ENCODE measurements around the gene TMEM258. TPM values are rescaled to one million over a fixed set of nuclear protein-coding genes. Genes with fewer than 3 reads are reported as not detected.

TMEM258 gene
- total and polyA plus RNA-seq, 4 donors = 31.0 to 136 (median 98.7) TPM

DNA sequence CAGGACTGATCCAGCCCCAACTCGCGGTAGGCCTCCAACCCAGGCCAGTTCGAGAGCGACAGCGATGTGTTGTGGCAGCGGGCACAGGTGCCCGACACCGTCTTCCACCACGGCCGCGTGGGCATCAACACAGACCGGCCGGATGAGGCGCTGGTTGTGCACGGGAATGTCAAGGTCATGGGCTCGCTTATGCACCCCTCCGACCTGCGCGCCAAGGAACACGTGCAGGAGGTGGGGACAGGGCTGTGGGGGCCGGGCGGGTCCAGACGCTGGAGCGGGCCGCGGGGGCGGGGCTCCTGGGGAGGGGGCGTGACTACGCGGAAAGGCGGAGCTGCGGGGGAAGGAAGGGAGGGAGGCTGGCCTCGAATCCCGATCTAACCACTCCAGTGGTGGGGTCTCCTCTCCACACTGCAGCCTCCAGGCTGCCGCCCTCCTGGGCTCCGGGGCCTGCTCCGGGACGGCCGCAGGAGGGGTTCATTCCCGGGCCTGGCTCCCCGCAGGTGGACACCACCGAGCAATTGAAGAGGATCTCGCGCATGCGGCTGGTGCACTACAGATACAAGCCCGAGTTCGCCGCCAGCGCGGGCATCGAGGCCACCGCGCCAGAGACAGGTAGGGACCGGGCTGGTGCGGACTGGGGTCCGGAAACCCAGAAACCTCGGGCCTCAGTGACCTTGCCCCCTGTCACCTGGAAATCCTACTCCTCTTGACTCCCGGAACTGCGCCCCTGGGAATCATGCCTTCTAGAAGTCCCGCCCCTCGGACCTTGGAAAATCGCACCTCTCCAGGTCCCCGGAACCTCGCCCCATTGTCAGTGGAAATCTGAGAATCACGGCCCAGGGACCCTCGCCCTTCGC, 14.9 kb downstream of the TMEM258 start:
- H3K4me3 ChIP-seq (ENCODE audit: low read depth in 1 of 3, low read length in 3 of 3) = no peak overlapping the region
- H3K9ac ChIP-seq (ENCODE audit: low read depth in 1 of 2, low read length in 2 of 2) = no peak overlapping the region
- H3K4me1 ChIP-seq (ENCODE audit: control insufficient read depth in 4 of 4, insufficient read depth in 4 of 4, low read length in 3 of 4) = peaks cover 0 to 3% (median 2%) of the 10 kb centered on the region in 4 donors
- no peaks in the 10 kb centered on the region for H3K9me3 ChIP-seq (ENCODE audit: control insufficient read depth in 4 of 4, low read length in 3 of 4)
- TF ChIP-seq TAF1 (conservative IDR thresholded peaks at IDR 0.05) = no peak
- TF ChIP-seq HNF4G (IDR thresholded peaks at IDR 0.05) = no peak
- TF ChIP-seq, protein P1, sequence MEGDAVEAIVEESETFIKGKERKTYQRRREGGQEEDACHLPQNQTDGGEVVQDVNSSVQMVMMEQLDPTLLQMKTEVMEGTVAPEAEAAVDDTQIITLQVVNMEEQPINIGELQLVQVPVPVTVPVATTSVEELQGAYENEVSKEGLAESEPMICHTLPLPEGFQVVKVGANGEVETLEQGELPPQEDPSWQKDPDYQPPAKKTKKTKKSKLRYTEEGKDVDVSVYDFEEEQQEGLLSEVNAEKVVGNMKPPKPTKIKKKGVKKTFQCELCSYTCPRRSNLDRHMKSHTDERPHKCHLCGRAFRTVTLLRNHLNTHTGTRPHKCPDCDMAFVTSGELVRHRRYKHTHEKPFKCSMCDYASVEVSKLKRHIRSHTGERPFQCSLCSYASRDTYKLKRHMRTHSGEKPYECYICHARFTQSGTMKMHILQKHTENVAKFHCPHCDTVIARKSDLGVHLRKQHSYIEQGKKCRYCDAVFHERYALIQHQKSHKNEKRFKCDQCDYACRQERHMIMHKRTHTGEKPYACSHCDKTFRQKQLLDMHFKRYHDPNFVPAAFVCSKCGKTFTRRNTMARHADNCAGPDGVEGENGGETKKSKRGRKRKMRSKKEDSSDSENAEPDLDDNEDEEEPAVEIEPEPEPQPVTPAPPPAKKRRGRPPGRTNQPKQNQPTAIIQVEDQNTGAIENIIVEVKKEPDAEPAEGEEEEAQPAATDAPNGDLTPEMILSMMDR (IDR thresholded peaks at IDR 0.05; ENCODE audit: low read depth, low read length, missing input control) = no peak
- TF ChIP-seq SP1 (IDR thresholded peaks at IDR 0.05) = no peak
- TF ChIP-seq RXRA (IDR thresholded peaks at IDR 0.05) = no peak
- peaks cover 0 to 33% (median 2%) of the 10 kb centered on the region in 4 donors for H3K36me3 ChIP-seq (ENCODE audit: control insufficient read depth in 4 of 4, insufficient read depth in 3 of 4, low read depth in 1 of 4, low read length in 3 of 4)
- H3K27me3 ChIP-seq (ENCODE audit: control insufficient read depth in 4 of 4, insufficient read depth in 4 of 4, low read length in 3 of 4) = no peaks in the 10 kb centered on the region
- WGBS = 71% methylated on average over 67 of the region's 67 CpGs
- H3K27ac ChIP-seq (ENCODE audit: low read depth in 1 of 2, low read length in 2 of 2) = no peak overlapping the region
- peak; percentile 55 for DNase-seq (ENCODE audit: low spot score)

DNA sequence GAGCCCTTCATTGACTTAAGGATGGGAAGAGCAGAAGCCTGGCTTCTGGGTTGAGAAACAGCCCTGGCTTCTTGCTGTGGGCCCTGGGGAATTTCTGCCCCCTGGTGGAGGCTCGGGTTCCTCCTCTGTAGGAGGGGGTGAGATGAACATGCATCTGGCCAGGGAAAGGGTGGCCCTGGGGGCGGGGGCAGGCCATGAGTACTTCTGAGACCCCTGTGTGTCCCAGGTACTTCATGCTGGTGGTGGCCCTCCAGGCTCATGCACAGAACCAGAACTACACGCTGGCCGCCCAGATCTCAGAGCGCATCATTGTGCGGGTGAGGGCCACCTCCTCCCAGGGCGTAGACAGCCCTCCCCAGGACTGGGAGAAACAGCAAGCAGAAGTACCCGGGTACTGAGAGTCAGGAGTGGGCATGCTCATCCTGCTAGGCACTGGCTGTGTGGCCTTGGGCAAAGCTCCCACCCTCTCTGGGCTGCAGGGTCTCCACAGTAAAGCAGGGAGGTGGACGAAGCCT, 15.8 kb downstream of the TMEM258 start:
- no peak overlapping the region for H3K9ac ChIP-seq (ENCODE audit: low read depth in 1 of 2, low read length in 2 of 2)
- H3K27me3 ChIP-seq (ENCODE audit: control insufficient read depth in 4 of 4, insufficient read depth in 4 of 4, low read length in 3 of 4) = no peaks in the 10 kb centered on the region
- H3K27ac ChIP-seq (ENCODE audit: low read depth in 1 of 2, low read length in 2 of 2) = no peak overlapping the region
- H3K4me1 ChIP-seq (ENCODE audit: control insufficient read depth in 4 of 4, insufficient read depth in 4 of 4, low read length in 3 of 4) = peaks cover 0 to 10% (median 9%) of the 10 kb centered on the region in 4 donors
- WGBS = 74% methylated on average over 9 of the region's 9 CpGs
- H3K36me3 ChIP-seq (ENCODE audit: control insufficient read depth in 4 of 4, insufficient read depth in 3 of 4, low read depth in 1 of 4, low read length in 3 of 4) = peaks cover 0 to 27% (median 2%) of the 10 kb centered on the region in 4 donors
- no peak overlapping the region for H3K4me3 ChIP-seq (ENCODE audit: low read depth in 1 of 3, low read length in 3 of 3)
- TF ChIP-seq SP1 (IDR thresholded peaks at IDR 0.05) (no peak), GABPA (IDR thresholded peaks at IDR 0.05 in 1 of 2, conservative IDR thresholded peaks at IDR 0.05 in 1 of 2) (no peak), RXRA (IDR thresholded peaks at IDR 0.05) (no peak), TAF1 (conservative IDR thresholded peaks at IDR 0.05) (no peak), EGR1 (IDR thresholded peaks at IDR 0.05; ENCODE audit: low read depth in 2 of 2) (no peak), FOXA1 (IDR thresholded peaks at IDR 0.05) (peak; percentile 32), HNF4G (IDR thresholded peaks at IDR 0.05) (no peak), NR2F2 (IDR thresholded peaks at IDR 0.05) (no peak), HNF4A (conservative IDR thresholded peaks at IDR 0.05) (no peak), RAD21 (IDR thresholded peaks at IDR 0.05) (peak; percentile 90 to 93), FOXA2 (IDR thresholded peaks at IDR 0.05) (no peak), JUND (IDR thresholded peaks at IDR 0.05) (no peak), YY1 (IDR thresholded peaks at IDR 0.05) (no peak)
- TF ChIP-seq, protein P2, sequence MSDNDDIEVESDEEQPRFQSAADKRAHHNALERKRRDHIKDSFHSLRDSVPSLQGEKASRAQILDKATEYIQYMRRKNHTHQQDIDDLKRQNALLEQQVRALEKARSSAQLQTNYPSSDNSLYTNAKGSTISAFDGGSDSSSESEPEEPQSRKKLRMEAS (IDR thresholded peaks at IDR 0.05) = no peak
- TF ChIP-seq, protein P1 (IDR thresholded peaks at IDR 0.05; ENCODE audit: low read depth, low read length, missing input control) = peak; percentile 86
- TF ChIP-seq, protein P3, sequence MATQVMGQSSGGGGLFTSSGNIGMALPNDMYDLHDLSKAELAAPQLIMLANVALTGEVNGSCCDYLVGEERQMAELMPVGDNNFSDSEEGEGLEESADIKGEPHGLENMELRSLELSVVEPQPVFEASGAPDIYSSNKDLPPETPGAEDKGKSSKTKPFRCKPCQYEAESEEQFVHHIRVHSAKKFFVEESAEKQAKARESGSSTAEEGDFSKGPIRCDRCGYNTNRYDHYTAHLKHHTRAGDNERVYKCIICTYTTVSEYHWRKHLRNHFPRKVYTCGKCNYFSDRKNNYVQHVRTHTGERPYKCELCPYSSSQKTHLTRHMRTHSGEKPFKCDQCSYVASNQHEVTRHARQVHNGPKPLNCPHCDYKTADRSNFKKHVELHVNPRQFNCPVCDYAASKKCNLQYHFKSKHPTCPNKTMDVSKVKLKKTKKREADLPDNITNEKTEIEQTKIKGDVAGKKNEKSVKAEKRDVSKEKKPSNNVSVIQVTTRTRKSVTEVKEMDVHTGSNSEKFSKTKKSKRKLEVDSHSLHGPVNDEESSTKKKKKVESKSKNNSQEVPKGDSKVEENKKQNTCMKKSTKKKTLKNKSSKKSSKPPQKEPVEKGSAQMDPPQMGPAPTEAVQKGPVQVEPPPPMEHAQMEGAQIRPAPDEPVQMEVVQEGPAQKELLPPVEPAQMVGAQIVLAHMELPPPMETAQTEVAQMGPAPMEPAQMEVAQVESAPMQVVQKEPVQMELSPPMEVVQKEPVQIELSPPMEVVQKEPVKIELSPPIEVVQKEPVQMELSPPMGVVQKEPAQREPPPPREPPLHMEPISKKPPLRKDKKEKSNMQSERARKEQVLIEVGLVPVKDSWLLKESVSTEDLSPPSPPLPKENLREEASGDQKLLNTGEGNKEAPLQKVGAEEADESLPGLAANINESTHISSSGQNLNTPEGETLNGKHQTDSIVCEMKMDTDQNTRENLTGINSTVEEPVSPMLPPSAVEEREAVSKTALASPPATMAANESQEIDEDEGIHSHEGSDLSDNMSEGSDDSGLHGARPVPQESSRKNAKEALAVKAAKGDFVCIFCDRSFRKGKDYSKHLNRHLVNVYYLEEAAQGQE (IDR thresholded peaks at IDR 0.05) = no peak
- TF ChIP-seq, protein P4, sequence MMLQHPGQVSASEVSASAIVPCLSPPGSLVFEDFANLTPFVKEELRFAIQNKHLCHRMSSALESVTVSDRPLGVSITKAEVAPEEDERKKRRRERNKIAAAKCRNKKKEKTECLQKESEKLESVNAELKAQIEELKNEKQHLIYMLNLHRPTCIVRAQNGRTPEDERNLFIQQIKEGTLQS (IDR thresholded peaks at IDR 0.05) = no peak
- TF ChIP-seq, protein P5, sequence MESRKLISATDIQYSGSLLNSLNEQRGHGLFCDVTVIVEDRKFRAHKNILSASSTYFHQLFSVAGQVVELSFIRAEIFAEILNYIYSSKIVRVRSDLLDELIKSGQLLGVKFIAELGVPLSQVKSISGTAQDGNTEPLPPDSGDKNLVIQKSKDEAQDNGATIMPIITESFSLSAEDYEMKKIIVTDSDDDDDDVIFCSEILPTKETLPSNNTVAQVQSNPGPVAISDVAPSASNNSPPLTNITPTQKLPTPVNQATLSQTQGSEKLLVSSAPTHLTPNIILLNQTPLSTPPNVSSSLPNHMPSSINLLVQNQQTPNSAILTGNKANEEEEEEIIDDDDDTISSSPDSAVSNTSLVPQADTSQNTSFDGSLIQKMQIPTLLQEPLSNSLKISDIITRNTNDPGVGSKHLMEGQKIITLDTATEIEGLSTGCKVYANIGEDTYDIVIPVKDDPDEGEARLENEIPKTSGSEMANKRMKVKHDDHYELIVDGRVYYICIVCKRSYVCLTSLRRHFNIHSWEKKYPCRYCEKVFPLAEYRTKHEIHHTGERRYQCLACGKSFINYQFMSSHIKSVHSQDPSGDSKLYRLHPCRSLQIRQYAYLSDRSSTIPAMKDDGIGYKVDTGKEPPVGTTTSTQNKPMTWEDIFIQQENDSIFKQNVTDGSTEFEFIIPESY (IDR thresholded peaks at IDR 0.05) = no peak
- DNase-seq (ENCODE audit: low spot score) = peak; percentile 72
- no peaks in the 10 kb centered on the region for H3K9me3 ChIP-seq (ENCODE audit: control insufficient read depth in 4 of 4, low read length in 3 of 4)
